Endothelial cell of umbilical vein (primary cell): Measurements from ENCODE around the gene KCNA5. TPM values are rescaled to one million over a fixed set of nuclear protein-coding genes. Genes with fewer than 3 reads are reported as not detected.

Source experiments
- BruUV-seq: library from RNA; stranded (reverse); fragments of 400-500 nt; replicated peaks from 2 replicates; lab custom pipeline; 2021; lab: Mats Ljungman, UMichigan
- CTCF ChIA-PET: fragments of 300-600, 350-600 bp; sonication (Branson Sonifier 250); formaldehyde crosslinking; loops from one replicate; lab custom pipeline; 2021; ENCODE audit warnings: antibody characterized with exemption, inconsistent platforms; lab: Charles Lee
- POLR2A ChIA-PET: fragments of 300-600, 350-600 bp; sonication (Branson Sonifier 250); formaldehyde crosslinking; loops from one replicate; lab custom pipeline; 2021; ENCODE audit warnings: antibody characterized with exemption, inconsistent platforms; lab: Charles Lee
- DNase-seq: peaks from one replicate; pipeline ENCODE4 v3.0.0-alpha.2; 2011; ENCODE audit warnings: low read depth, low spot score
- FAIRE-seq: peaks from 2 replicates; lab custom pipeline; 2011; peaks lifted over from hg19 to GRCh38; lab: Jason Lieb, UNC
- H2AFZ ChIP-seq: 2 replicates; pipeline ENCODE4 v1.6.0; 2012; ENCODE audit warnings: low read depth, low read length, control low read depth, inconsistent platforms
- H3K27ac ChIP-seq: 2 replicates; pipeline ENCODE4 v1.5.1; 2011; ENCODE audit warnings: low read depth, mild to moderate bottlenecking, control low read depth, low read length, moderate library complexity; ENCODE audit not compliant: insufficient read depth
- H3K27me3 ChIP-seq, 2 experiments: 2 replicates each; pipeline versions ENCODE4 v1.6.0 to v1.6.1; 2011; ENCODE audit warnings: low read length in 2 of 2, mixed read lengths in 1 of 2; ENCODE audit not compliant: control insufficient read depth in 2 of 2, insufficient read depth in 2 of 2
- H3K36me3 ChIP-seq, 2 experiments: 2 replicates in 1 of 2; 3 replicates in 1 of 2; pipeline ENCODE4 v1.5.1; 2011; ENCODE audit warnings: low read length in 2 of 2, mild to moderate bottlenecking in 1 of 2, moderate library complexity in 1 of 2; ENCODE audit not compliant: control insufficient read depth in 2 of 2, insufficient read depth in 2 of 2; ENCODE audit errors: extremely low read depth in 1 of 2
- H3K4me1 ChIP-seq: 3 replicates; pipeline ENCODE4 v1.5.1; 2011; ENCODE audit warnings: mild to moderate bottlenecking, low read length; ENCODE audit not compliant: control insufficient read depth, insufficient read depth; ENCODE audit errors: extremely low read depth
- H3K4me2 ChIP-seq: 2 replicates; pipeline ENCODE4 v1.6.1; 2011; ENCODE audit warnings: low read length, control low read depth, mixed read lengths; ENCODE audit not compliant: insufficient read depth
- H3K4me3 ChIP-seq, 3 experiments: fragments of 200-600 bp in 1 of 3; sonication (generic), shearing (Covaris generic) in 1 of 3; replicated peaks in 1 of 3; 2 replicates each; pipeline ENCODE4 v1.5.1; 2011 to 2016; ENCODE audit warnings: control low read depth in 3 of 3, low read length in 3 of 3, mild to moderate bottlenecking in 2 of 3, inconsistent platforms in 1 of 3, low read depth in 1 of 3, moderate library complexity in 1 of 3; ENCODE audit not compliant: insufficient read depth in 1 of 3
- H3K79me2 ChIP-seq: 2 replicates; pipeline ENCODE4 v1.6.0; 2012; ENCODE audit warnings: low read length, inconsistent platforms; ENCODE audit not compliant: control insufficient read depth, insufficient read depth
- H3K9ac ChIP-seq: replicated peaks from 2 replicates; pipeline ENCODE3; 2011; ENCODE audit warnings: low read length, control low read depth; ENCODE audit not compliant: insufficient read depth; ENCODE audit errors: extremely low read depth
- H3K9me1 ChIP-seq: replicated peaks from 3 replicates; pipeline ENCODE4 v1.6.0; 2011; ENCODE audit warnings: mild to moderate bottlenecking, low read length; ENCODE audit not compliant: control insufficient read depth, insufficient read depth; ENCODE audit errors: extremely low read depth
- H3K9me3 ChIP-seq: replicated peaks from 2 replicates; pipeline ENCODE4 v1.5.1; 2012; ENCODE audit warnings: low read length, inconsistent platforms; ENCODE audit not compliant: control insufficient read depth, insufficient read depth
- H4K20me1 ChIP-seq: replicated peaks from 2 replicates; pipeline ENCODE3; 2011; ENCODE audit warnings: mild to moderate bottlenecking, low read length; ENCODE audit not compliant: control insufficient read depth, insufficient read depth; ENCODE audit errors: extremely low read depth
- EZH2 ChIP-seq: IDR thresholded peaks from 2 replicates; pipeline ENCODE4 v1.6.1; 2012; ENCODE audit warnings: borderline replicate concordance, low read depth, mild to moderate bottlenecking, moderate library complexity, low read length, inconsistent platforms; ENCODE audit not compliant: severe bottlenecking
- FOS ChIP-seq: IDR thresholded peaks from 2 replicates; pipeline ENCODE4 v1.6.1; 2011; ENCODE audit warnings: mild to moderate bottlenecking, low read length, moderate library complexity, borderline replicate concordance; ENCODE audit not compliant: insufficient read depth
- GATA2 ChIP-seq: IDR thresholded peaks from 2 replicates; pipeline ENCODE4 v1.7.0; 2011; ENCODE audit warnings: low read depth, mild to moderate bottlenecking, moderate library complexity, mixed read lengths, low read length; ENCODE audit not compliant: insufficient read length, insufficient read depth
- JUN ChIP-seq: IDR thresholded peaks from 2 replicates; pipeline ENCODE4 v1.6.1; 2011; ENCODE audit warnings: borderline replicate concordance, low read depth; ENCODE audit not compliant: insufficient read length, insufficient read depth
- MYC ChIP-seq: IDR thresholded peaks from one replicate; pipeline ENCODE4 v1.6.1; 2011; ENCODE audit warnings: mild to moderate bottlenecking, low read depth, low read length
- POLR2A ChIP-seq: IDR thresholded peaks from 2 replicates; pipeline ENCODE4 v1.6.1; 2012; ENCODE audit warnings: low read depth, mild to moderate bottlenecking, control low read depth, low read length
- POLR2AphosphoS5 ChIP-seq: IDR thresholded peaks from 2 replicates; pipeline ENCODE4 v1.6.1; 2012; ENCODE audit warnings: low read depth, mild to moderate bottlenecking, control low read depth, low read length, moderate library complexity; ENCODE audit not compliant: insufficient read depth
- dilution Hi-C: fragments of 300-500 bp; cut with MboI; formaldehyde crosslinking; loops from one replicate; pipeline ENCODE4 v1.15.0; 2019; ENCODE audit warnings: low sequenced_read_pairs; ENCODE audit not compliant: extremely low pct_ligation_motif_present
- intact Hi-C: fragments of 100-400 bp; cut with micrococcal nuclease; formaldehyde crosslinking; loops from one replicate; pipeline ENCODE4 v1.10.0; 2022
- polyA plus RNA-seq, 4 experiments: library from polyadenylated mRNA; depleted of rRNA in 3 of 4; stranded (reverse) in 3 of 4; unstranded in 1 of 4; fragments of >200 nt; gene quantifications; 2 replicates each; pipeline versions ENCODE4 v1.2.1 to v1.2.3, GENCODE V29; 2011 to 2012; ENCODE audit warnings: missing spikeins in 1 of 4
- total RNA-seq: library from RNA; stranded (reverse); gene quantifications from 2 replicates; pipeline ENCODE4 v1.2.3, GENCODE V29; 2021
- TF ChIP-seq, protein P1 (sequence below): IDR thresholded peaks from 2 replicates; pipeline ENCODE4 v1.6.1; 2011; ENCODE audit not compliant: insufficient read depth, insufficient read length
- TF ChIP-seq, protein P2 (sequence below), 2 donors: IDR thresholded peaks; 1 replicate in 1 of 2; 2 replicates in 1 of 2; pipeline ENCODE4 v1.5.1; 2011; ENCODE audit warnings: low read length in 2 of 2, mild to moderate bottlenecking in 2 of 2, moderate library complexity in 2 of 2, control low read depth in 1 of 2, inconsistent platforms in 1 of 2, low read depth in 1 of 2; ENCODE audit not compliant: insufficient read depth in 1 of 2; ENCODE audit errors: extremely low read depth in 1 of 2

Gene KCNA5
- total and polyA plus RNA-seq, 2 donors (not counting 3 experiments of a cell fraction or from before 2014, with no cell fraction given), result not detected

DNA sequence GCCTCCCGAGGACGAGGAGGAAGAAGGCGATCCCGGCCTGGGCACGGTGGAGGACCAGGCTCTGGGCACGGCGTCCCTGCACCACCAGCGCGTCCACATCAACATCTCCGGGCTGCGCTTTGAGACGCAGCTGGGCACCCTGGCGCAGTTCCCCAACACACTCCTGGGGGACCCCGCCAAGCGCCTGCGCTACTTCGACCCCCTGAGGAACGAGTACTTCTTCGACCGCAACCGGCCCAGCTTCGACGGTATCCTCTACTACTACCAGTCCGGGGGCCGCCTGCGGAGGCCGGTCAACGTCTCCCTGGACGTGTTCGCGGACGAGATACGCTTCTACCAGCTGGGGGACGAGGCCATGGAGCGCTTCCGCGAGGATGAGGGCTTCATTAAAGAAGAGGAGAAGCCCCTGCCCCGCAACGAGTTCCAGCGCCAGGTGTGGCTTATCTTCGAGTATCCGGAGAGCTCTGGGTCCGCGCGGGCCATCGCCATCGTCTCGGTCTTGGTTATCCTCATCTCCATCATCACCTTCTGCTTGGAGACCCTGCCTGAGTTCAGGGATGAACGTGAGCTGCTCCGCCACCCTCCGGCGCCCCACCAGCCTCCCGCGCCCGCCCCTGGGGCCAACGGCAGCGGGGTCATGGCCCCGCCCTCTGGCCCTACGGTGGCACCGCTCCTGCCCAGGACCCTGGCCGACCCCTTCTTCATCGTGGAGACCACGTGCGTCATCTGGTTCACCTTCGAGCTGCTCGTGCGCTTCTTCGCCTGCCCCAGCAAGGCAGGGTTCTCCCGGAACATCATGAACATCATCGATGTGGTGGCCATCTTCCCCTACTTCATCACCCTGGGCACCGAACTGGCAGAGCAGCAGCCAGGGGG, 979 bp downstream of the KCNA5 start:
- H4K20me1 ChIP-seq, result no peaks in the 10 kb centered on the region
- H2AFZ ChIP-seq, result no peak overlapping the region
- FAIRE-seq, result no peak
- no peaks in the 10 kb centered on the region for H3K9me3 ChIP-seq
- no peaks in the 10 kb centered on the region for H3K36me3 ChIP-seq
- POLR2A ChIA-PET, result no interaction called here
- H3K4me3 ChIP-seq, result no peak overlapping the region
- intact Hi-C loops, result no loop called here
- dilution Hi-C loops, result no loop called here
- no peaks in the 10 kb centered on the region for H3K79me2 ChIP-seq
- H3K27ac ChIP-seq, result no peak overlapping the region
- TF ChIP-seq FOS (no peak), JUN (no peak), EZH2 (no peak), MYC (no peak), POLR2AphosphoS5 (no peak), POLR2A (no peak), GATA2 (no peak)
- TF ChIP-seq, protein P1, sequence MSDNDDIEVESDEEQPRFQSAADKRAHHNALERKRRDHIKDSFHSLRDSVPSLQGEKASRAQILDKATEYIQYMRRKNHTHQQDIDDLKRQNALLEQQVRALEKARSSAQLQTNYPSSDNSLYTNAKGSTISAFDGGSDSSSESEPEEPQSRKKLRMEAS, result no peak
- TF ChIP-seq, protein P2, sequence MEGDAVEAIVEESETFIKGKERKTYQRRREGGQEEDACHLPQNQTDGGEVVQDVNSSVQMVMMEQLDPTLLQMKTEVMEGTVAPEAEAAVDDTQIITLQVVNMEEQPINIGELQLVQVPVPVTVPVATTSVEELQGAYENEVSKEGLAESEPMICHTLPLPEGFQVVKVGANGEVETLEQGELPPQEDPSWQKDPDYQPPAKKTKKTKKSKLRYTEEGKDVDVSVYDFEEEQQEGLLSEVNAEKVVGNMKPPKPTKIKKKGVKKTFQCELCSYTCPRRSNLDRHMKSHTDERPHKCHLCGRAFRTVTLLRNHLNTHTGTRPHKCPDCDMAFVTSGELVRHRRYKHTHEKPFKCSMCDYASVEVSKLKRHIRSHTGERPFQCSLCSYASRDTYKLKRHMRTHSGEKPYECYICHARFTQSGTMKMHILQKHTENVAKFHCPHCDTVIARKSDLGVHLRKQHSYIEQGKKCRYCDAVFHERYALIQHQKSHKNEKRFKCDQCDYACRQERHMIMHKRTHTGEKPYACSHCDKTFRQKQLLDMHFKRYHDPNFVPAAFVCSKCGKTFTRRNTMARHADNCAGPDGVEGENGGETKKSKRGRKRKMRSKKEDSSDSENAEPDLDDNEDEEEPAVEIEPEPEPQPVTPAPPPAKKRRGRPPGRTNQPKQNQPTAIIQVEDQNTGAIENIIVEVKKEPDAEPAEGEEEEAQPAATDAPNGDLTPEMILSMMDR (IDR thresholded peaks at IDR 0.05; ENCODE audit: extremely low read depth in 1 of 2, insufficient read depth in 1 of 2, low read depth in 1 of 2, low read length in 2 of 2), result no peak
- no peak overlapping the region for H3K9ac ChIP-seq
- DNase-seq, result no peak
- H3K9me1 ChIP-seq, result no peaks in the 10 kb centered on the region
- H3K4me2 ChIP-seq, result no peak overlapping the region
- peaks cover 11 to 13% of the 10 kb centered on the region in 2 experiments for H3K27me3 ChIP-seq
- no TSS peak for BruUV-seq
- no peaks in the 10 kb centered on the region for H3K4me1 ChIP-seq
- CTCF ChIA-PET, result no interaction called here
